GM13977 (cell line): ENCODE data around the gene IFI27.

Experiments
- DNase-seq: peaks from one replicate; pipeline ENCODE4 v3.0.0; 2012; ENCODE audit warnings: low spot score
- CTCF ChIP-seq: IDR thresholded peaks from 2 replicates; pipeline ENCODE4 v1.5.1; 2012; ENCODE audit warnings: mild to moderate bottlenecking, control low read depth; ENCODE audit not compliant: insufficient read depth; ENCODE audit errors: extremely low read depth, missing control alignments
- in situ Hi-C: fragments of 300-500 bp; cut with MboI; formaldehyde crosslinking; loops from one replicate; pipeline ENCODE4 v1.12.0; 2022; ENCODE audit warnings: low sequenced_read_pairs, low pct_unique_long_range_greater_than_20kb, mixed read lengths, inconsistent platforms; ENCODE audit not compliant: unreplicated experiment

IFI27 gene

GRCh38 chr14:94077823-94078222, 32.7 kb upstream of the IFI27 start:
- DNase-seq = no peak
- TF ChIP-seq CTCF = no peak
- in situ Hi-C loops = no loop called here

GRCh38 chr14:94079891-94080620, 30.5 kb upstream of the IFI27 start:
- in situ Hi-C loops = no loop called here
- no peak for TF ChIP-seq CTCF
- DNase-seq = peak; percentile 40

GRCh38 chr14:94080621-94081385, 29.7 kb upstream of the IFI27 start, which contains the start of the genes DDX24 and IFI27L1:
Gene DDX24 (minus strand): TSS chr14:94081202. CDS start chr14:94079742, 1,460 bp downstream.
Gene IFI27L1 (plus strand): TSS chr14:94081310. CDS start chr14:94096938, 15,628 bp downstream.
- peak; percentile 97 for DNase-seq
- in situ Hi-C loops = no loop called here
- no peak for TF ChIP-seq CTCF

- DNase-seq = peak; percentile 43
- TF ChIP-seq CTCF = no peak
- in situ Hi-C loops = no loop called here
These were observed 29.1 kb upstream of the IFI27 start for GRCh38 chr14:94081386-94081820.

- in situ Hi-C loops = no loop called here
- no peak for TF ChIP-seq CTCF
- DNase-seq = no peak
These were observed 22.6 kb upstream of the IFI27 start for GRCh38 chr14:94087891-94088290.

- in situ Hi-C loops = no loop called here
- TF ChIP-seq CTCF = no peak
- DNase-seq = no peak
These were observed 22.0 kb upstream of the IFI27 start for GRCh38 chr14:94088516-94088915.
